ENCODE data around the gene DNAH7. TPM values are rescaled to one million over a fixed set of nuclear protein-coding genes. Genes with fewer than 3 reads are reported as not detected.

Gene DNAH7
- total and polyA plus RNA-seq, 2 of the 4 experiments (the other 2 are of a cell fraction), result 0.22 to 0.36 TPM

GRCh38 chr2:195925120-195925519, 143.5 kb downstream of the DNAH7 start:
- ChIA-PET POLR2A (ENCODE audit: unreplicated experiment) (no interaction called here), CTCF (no interaction called here)
- Histone ChIP-seq H3K27ac (ENCODE audit: insufficient read depth, low read length) (no peak overlapping the region), H3K27me3 (ENCODE audit: control insufficient read depth, insufficient read depth, low read length) (no peaks in the 10 kb centered on the region), H4K20me1 (ENCODE audit: insufficient read depth, low read length) (no peaks in the 10 kb centered on the region), H3K4ac (ENCODE audit: low read depth, low read length) (no peak overlapping the region), H3K14ac (replicated peaks; ENCODE audit: low read depth, low read length) (no peak overlapping the region), H3K36me3 (ENCODE audit: control insufficient read depth, insufficient read depth, low read length) (no peaks in the 10 kb centered on the region), H3K23ac (ENCODE audit: low read depth, low read length) (no peak overlapping the region), H3K9ac (ENCODE audit: low read depth, low read length) (no peak overlapping the region), H3K4me1 (ENCODE audit: control insufficient read depth, insufficient read depth, low read length) (no peaks in the 10 kb centered on the region), H2AK9ac (replicated peaks; ENCODE audit: low read depth, low read length, poor library complexity) (no peak overlapping the region), H2BK120ac (ENCODE audit: low read depth, low read length) (no peak overlapping the region), H2AK5ac (ENCODE audit: low read depth, low read length) (no peak overlapping the region), H3K9me3 (ENCODE audit: control insufficient read depth, insufficient read depth, low read length) (no peaks in the 10 kb centered on the region), H4K5ac (ENCODE audit: low read depth, low read length) (no peak overlapping the region), H3K9me1 (ENCODE audit: insufficient read depth, low read length) (no peaks in the 10 kb centered on the region), H2BK5ac (ENCODE audit: low read depth, low read length, poor library complexity, severe bottlenecking) (no peak overlapping the region), H3K56ac (ENCODE audit: extremely low read depth, insufficient read depth, low read length) (no peak overlapping the region), H2BK20ac (ENCODE audit: low read depth, low read length) (no peak overlapping the region), H2AFZ (replicated peaks; ENCODE audit: low read length, poor library complexity) (no peak overlapping the region), H3K4me3 (ENCODE audit: insufficient read depth, low read depth, low read length) (no peak overlapping the region), H3K18ac (ENCODE audit: low read depth, low read length) (no peak overlapping the region), H4K91ac (ENCODE audit: insufficient read depth, low read depth, low read length) (no peak overlapping the region), H2BK15ac (ENCODE audit: low read depth, low read length) (no peak overlapping the region), H3K79me1 (ENCODE audit: low read depth in 1 of 2, low read length in 2 of 2) (no peaks in the 10 kb centered on the region), H4K8ac (ENCODE audit: low read depth in 2 of 2, low read length in 2 of 2) (no peak overlapping the region), H3K4me2 (ENCODE audit: low read depth, low read length) (no peak overlapping the region)
- no peak for TF ChIP-seq MAZ (IDR thresholded peaks at IDR 0.05; ENCODE audit: borderline replicate concordance, low read depth, low read length)
- TF ChIP-seq, protein P1, sequence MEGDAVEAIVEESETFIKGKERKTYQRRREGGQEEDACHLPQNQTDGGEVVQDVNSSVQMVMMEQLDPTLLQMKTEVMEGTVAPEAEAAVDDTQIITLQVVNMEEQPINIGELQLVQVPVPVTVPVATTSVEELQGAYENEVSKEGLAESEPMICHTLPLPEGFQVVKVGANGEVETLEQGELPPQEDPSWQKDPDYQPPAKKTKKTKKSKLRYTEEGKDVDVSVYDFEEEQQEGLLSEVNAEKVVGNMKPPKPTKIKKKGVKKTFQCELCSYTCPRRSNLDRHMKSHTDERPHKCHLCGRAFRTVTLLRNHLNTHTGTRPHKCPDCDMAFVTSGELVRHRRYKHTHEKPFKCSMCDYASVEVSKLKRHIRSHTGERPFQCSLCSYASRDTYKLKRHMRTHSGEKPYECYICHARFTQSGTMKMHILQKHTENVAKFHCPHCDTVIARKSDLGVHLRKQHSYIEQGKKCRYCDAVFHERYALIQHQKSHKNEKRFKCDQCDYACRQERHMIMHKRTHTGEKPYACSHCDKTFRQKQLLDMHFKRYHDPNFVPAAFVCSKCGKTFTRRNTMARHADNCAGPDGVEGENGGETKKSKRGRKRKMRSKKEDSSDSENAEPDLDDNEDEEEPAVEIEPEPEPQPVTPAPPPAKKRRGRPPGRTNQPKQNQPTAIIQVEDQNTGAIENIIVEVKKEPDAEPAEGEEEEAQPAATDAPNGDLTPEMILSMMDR (conservative IDR thresholded peaks at IDR 0.05; ENCODE audit: low read depth, low read length), result no peak
- ATAC-seq (ENCODE audit: low read depth) (no peak), DNase-seq (no peak)
- in situ Hi-C loops (cut with MboI; ENCODE audit: low sequenced_read_pairs), result no loop called here
- WGBS, 2 experiments (ENCODE audit: extremely low coverage in 2 of 2, insufficient read length in 1 of 2), result no CpG with 5 or more reads among the region's 3 CpGs
- no TSS peak for BruUV-seq (replicated peaks)
- dilution Hi-C loops (cut with HindIII; ENCODE audit: low sequenced_read_pairs, unreplicated experiment), result no loop called here
- intact Hi-C loops (cut with micrococcal nuclease), result loop anchor here (10.0 kb wide), 1 partner anchor 520 kb away; no protein-coding TSS in a partner anchor

Data from IMR-90 (cell line).